Measurements from ENCODE around the gene CLDN16.

CLDN16 gene

GRCh38 chr3:190387578-190388213 is at the start of gene CLDN16:
Gene CLDN16, plus strand, starts transcription at chr3:190388163. Its CDS starts 167 bp downstream, at chr3:190388330.
- no peak for DNase-seq (ENCODE audit: low spot score)

GRCh38 chr3:190338717-190339116 is 49.2 kb upstream of the CLDN16 start:
- DNase-seq (ENCODE audit: low spot score): no peak

GRCh38 chr3:190339130-190339529 is 48.8 kb upstream of the CLDN16 start:
- no peak for DNase-seq (ENCODE audit: low spot score)

GRCh38 chr3:190340071-190340470 is 47.9 kb upstream of the CLDN16 start:
- no peak for DNase-seq (ENCODE audit: low spot score)

- no peak for DNase-seq (ENCODE audit: low spot score)
Measured at GRCh38 chr3:190345027-190345821, 42.7 kb upstream of the CLDN16 start.

GRCh38 chr3:190345878-190346277 is 42.1 kb upstream of the CLDN16 start:
- DNase-seq (ENCODE audit: low spot score): no peak

GRCh38 chr3:190346541-190346940 is 41.4 kb upstream of the CLDN16 start:
- DNase-seq (ENCODE audit: low spot score): no peak

- no peak for DNase-seq (ENCODE audit: low spot score)
Measured at GRCh38 chr3:190352861-190353457, 35.0 kb upstream of the CLDN16 start.

- no peak for DNase-seq (ENCODE audit: low spot score)
Measured at GRCh38 chr3:190356246-190356645, 31.7 kb upstream of the CLDN16 start.

GRCh38 chr3:190357468-190357867 is 30.5 kb upstream of the CLDN16 start:
- DNase-seq (ENCODE audit: low spot score): no peak

- no peak for DNase-seq (ENCODE audit: low spot score)
Measured at GRCh38 chr3:190359813-190360212, 28.1 kb upstream of the CLDN16 start.

GRCh38 chr3:190360228-190360627 is 27.7 kb upstream of the CLDN16 start:
- no peak for DNase-seq (ENCODE audit: low spot score)

GRCh38 chr3:190361791-190362190 is 26.2 kb upstream of the CLDN16 start:
- DNase-seq (ENCODE audit: low spot score): no peak

GRCh38 chr3:190362258-190362657 is 25.7 kb upstream of the CLDN16 start:
- no peak for DNase-seq (ENCODE audit: low spot score)

- DNase-seq (ENCODE audit: low spot score): no peak
Measured at GRCh38 chr3:190366133-190366532, 21.8 kb upstream of the CLDN16 start.

- DNase-seq (ENCODE audit: low spot score): no peak
Measured at GRCh38 chr3:190368881-190369280, 19.1 kb upstream of the CLDN16 start.

GRCh38 chr3:190369668-190370295 is 18.2 kb upstream of the CLDN16 start:
- no peak for DNase-seq (ENCODE audit: low spot score)

GRCh38 chr3:190370369-190370768 is 17.6 kb upstream of the CLDN16 start:
- DNase-seq (ENCODE audit: low spot score): no peak

- no peak for DNase-seq (ENCODE audit: low spot score)
Measured at GRCh38 chr3:190371152-190371551, 16.8 kb upstream of the CLDN16 start.

- no peak for DNase-seq (ENCODE audit: low spot score)
Measured at GRCh38 chr3:190375246-190375645, 12.7 kb upstream of the CLDN16 start.

GRCh38 chr3:190375671-190376070 is 12.3 kb upstream of the CLDN16 start:
- no peak for DNase-seq (ENCODE audit: low spot score)

- no peak for DNase-seq (ENCODE audit: low spot score)
Measured at GRCh38 chr3:190378240-190378891, 9.6 kb upstream of the CLDN16 start.

All from left forelimb (tissue), 1 donor.